ENCODE data around the gene CCNG2. TPM values are rescaled to one million over a fixed set of nuclear protein-coding genes. Genes with fewer than 3 reads are reported as not detected.
A peak's percentile ranks its signal among the peaks of the same experiment; 100 is the strongest.

The CCNG2 gene
- total RNA-seq, 2 experiments from 2014 or later = 25.7 to 28.6 TPM

DNA sequence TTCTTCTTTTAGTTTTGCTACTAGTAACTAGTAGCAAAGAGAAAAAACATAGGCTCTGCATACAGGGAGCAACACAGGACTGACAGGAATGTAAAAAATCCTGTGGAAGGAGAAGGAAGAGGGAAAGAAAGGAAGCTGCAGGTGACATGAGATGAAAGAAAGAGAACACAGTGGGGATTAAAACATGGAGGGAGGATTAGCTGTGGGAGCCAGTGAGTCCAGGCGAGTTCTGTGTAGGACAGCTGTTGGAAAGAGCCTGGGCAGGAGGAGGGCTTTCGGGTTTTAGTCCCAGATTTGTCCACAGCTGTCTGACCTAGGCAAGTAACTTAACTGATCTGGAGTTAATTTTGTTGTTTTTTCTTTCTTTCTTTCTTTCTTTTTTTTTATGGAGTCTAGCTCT is 21.6 kb downstream of the CCNG2 start:
- intact Hi-C loops (cut with DNase I, micrococcal nuclease) = no loop called here
- no peaks in the 10 kb centered on the region for H3K27me3 Mint-ChIP-seq
- H3K27ac Mint-ChIP-seq = no peak overlapping the region
- ChIA-PET CTCF (interaction anchor here (0.9 to 1.3 kb wide), 2 partner anchors 25 to 32 kb away, joined by 3 to 4 read pairs; no protein-coding TSS in a partner anchor), POLR2A (no interaction called here)
- H3K9me3 Mint-ChIP-seq (ENCODE audit: low read depth) = no peaks in the 10 kb centered on the region
- H3K36me3 Mint-ChIP-seq (ENCODE audit: low read depth) = no peaks in the 10 kb centered on the region
- ATAC-seq (no peak), DNase-seq (no peak)
- H3K4me1 Mint-ChIP-seq = no peaks in the 10 kb centered on the region
- H3K4me3 Mint-ChIP-seq = no peak overlapping the region

DNA sequence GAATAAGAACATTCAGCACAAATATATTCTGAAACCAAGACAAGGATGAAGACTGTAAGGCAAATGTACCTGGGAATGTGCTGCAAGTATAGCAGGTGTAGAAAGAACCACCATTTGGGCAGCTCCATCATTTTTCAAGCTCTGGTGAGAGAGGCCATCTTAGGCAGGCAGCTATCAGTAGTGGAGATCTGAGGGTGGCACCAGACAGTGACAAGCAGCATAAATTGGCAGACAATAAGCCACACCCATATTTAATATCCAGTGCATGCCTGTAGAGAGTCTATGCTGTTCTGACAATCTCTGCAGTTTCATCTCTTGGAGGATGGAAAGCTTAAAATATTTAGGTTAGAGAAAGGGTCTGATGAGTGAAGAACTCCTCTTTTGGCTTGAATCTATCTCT is 22.5 kb downstream of the CCNG2 start:
- ATAC-seq (no peak), DNase-seq (no peak)
- Mint-ChIP-seq H3K4me3 (no peak overlapping the region), H3K4me1 (no peaks in the 10 kb centered on the region), H3K27me3 (no peaks in the 10 kb centered on the region), H3K36me3 (ENCODE audit: low read depth) (no peaks in the 10 kb centered on the region), H3K9me3 (ENCODE audit: low read depth) (no peaks in the 10 kb centered on the region), H3K27ac (no peak overlapping the region)
- POLR2A ChIA-PET = no interaction called here
- CTCF ChIA-PET = interaction anchor here (0.7 kb wide), 1 partner anchor 742 kb away, joined by 3 read pairs; no protein-coding TSS in a partner anchor
- intact Hi-C loops (cut with DNase I, micrococcal nuclease) = no loop called here

DNA sequence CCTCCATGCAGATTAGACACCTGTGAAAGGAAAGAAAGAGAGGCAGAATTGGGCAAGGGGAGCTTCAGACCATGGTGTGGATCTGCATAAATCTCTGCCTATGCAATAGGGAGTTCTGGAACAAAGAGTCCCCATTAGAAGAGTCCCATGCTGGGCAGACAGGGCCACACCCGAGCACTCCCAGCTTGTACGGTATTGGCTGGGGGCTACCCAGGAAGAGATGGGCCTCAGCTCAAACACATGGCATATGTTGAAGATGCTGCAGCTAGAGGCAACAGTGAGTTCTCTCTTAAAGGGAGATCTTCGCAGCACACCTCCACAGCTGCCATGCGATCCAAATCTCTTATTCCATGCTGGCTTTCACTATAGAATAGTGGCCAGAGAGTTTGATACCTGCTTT is 24.7 kb downstream of the CCNG2 start:
- H3K9me3 Mint-ChIP-seq (ENCODE audit: low read depth) = no peaks in the 10 kb centered on the region

DNA sequence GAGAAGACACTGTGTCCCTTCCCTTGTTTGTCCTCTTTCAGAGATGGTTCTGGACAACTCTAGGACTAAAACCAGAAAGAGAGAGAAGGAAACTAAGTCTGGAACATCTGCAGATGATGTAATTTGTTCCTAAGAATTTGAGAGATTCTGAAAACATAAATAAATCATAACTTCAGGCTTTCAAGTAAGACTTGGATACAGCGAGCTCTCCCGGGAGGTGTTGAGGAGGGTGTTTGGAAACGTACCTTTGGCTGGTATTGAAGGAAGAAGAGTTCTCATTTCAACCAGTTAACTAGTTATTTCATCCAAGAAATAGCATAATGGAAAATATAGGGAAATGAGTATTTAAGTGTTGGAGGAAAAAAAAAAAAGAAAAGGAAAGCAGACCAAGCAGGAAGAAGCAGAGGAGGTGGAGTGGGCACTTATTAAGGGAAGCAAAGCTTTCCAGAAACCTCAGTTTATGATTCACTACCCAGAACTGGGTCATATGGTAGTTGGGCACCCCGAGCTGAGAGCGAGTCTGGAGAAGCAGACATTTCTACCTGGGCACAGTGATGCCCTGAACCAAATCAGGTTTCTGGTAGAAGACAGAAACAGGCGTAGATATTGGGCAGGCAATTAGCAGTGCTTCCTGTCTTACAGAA is 26.9 kb downstream of the CCNG2 start:
- POLR2A ChIA-PET = no interaction called here
- CTCF ChIA-PET = no interaction called here
- Mint-ChIP-seq H3K27ac (no peak overlapping the region), H3K36me3 (ENCODE audit: low read depth) (no peaks in the 10 kb centered on the region), H3K27me3 (no peaks in the 10 kb centered on the region), H3K4me1 (no peaks in the 10 kb centered on the region), H3K4me3 (no peak overlapping the region), H3K9me3 (ENCODE audit: low read depth) (no peaks in the 10 kb centered on the region)
- intact Hi-C loops (cut with DNase I, micrococcal nuclease) = no loop called here
- no peak for DNase-seq
- no peak for ATAC-seq

More for the DNA sequence above, 24.7 kb downstream of the CCNG2 start:
- DNase-seq (no peak), ATAC-seq (no peak)
- no peaks in the 10 kb centered on the region for H3K36me3 Mint-ChIP-seq (ENCODE audit: low read depth)
- H3K27ac Mint-ChIP-seq = no peak overlapping the region
- no peaks in the 10 kb centered on the region for H3K27me3 Mint-ChIP-seq
- H3K4me3 Mint-ChIP-seq = no peak overlapping the region
- intact Hi-C loops (cut with DNase I, micrococcal nuclease) = no loop called here
- no peaks in the 10 kb centered on the region for H3K4me1 Mint-ChIP-seq
- CTCF ChIA-PET = interaction anchor here (0.7 kb wide), 1 partner anchor 295 kb away, joined by 3 read pairs; no protein-coding TSS in a partner anchor
- POLR2A ChIA-PET = no interaction called here

DNA sequence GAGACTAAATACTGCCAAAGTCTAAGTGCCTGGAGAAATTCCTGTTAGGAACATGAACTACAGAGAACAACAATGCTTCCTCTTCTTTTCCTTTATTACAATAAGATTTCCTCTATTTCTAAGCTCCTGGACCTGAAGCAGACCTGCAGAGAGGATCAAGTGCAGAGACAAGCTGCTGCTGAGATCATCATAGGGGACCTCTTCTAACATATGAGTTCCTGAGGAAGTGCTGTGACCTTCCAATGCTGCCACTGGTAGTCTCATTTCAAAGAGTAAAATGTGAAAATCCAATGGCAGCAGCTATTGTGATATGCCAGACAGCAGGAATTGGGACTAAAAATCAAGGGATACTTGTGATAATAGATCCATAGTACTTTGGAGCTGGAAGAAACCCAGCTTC is 28.0 kb downstream of the CCNG2 start:
- ChIA-PET CTCF (interaction anchor here (0.6 to 1.6 kb wide), 3 partner anchors 16 to 208 kb away, joined by 3 to 4 read pairs (median 3); no protein-coding TSS in a partner anchor), POLR2A (no interaction called here)
- Mint-ChIP-seq H3K9me3 (ENCODE audit: low read depth) (no peaks in the 10 kb centered on the region), H3K36me3 (ENCODE audit: low read depth) (no peaks in the 10 kb centered on the region), H3K27me3 (no peaks in the 10 kb centered on the region), H3K4me3 (no peak overlapping the region), H3K4me1 (no peaks in the 10 kb centered on the region), H3K27ac (no peak overlapping the region)
- DNase-seq = no peak
- intact Hi-C loops (cut with DNase I, micrococcal nuclease) = no loop called here
- ATAC-seq = no peak

DNA sequence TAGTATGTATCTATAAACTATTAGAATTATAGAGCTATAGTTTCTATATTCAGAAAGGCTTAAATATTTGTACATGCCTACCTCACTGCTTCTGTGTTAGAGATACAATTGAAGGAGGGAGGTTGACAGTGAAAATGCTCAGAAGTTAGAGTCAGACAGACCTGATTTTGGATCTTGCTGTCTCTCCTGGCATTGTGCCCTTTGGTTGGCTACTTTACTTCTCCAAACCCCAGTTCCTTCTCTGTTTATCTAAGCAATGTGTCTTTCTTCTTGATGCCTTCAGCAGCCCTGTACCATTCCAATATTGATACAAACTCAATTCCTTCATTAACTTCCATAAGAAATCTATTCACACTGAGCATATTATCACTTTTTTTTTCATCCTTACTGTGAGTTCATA is 28.7 kb downstream of the CCNG2 start:
- no peak for DNase-seq
- Mint-ChIP-seq H3K27me3 (no peaks in the 10 kb centered on the region), H3K4me1 (no peaks in the 10 kb centered on the region), H3K4me3 (no peak overlapping the region), H3K27ac (no peak overlapping the region), H3K36me3 (ENCODE audit: low read depth) (no peaks in the 10 kb centered on the region), H3K9me3 (ENCODE audit: low read depth) (no peaks in the 10 kb centered on the region)
- ChIA-PET POLR2A (no interaction called here), CTCF (interaction anchor here (1.6 kb wide), 1 partner anchor 16 kb away, joined by 4 read pairs; no protein-coding TSS in a partner anchor)
- ATAC-seq = no peak
- intact Hi-C loops (cut with DNase I, micrococcal nuclease) = no loop called here

DNA sequence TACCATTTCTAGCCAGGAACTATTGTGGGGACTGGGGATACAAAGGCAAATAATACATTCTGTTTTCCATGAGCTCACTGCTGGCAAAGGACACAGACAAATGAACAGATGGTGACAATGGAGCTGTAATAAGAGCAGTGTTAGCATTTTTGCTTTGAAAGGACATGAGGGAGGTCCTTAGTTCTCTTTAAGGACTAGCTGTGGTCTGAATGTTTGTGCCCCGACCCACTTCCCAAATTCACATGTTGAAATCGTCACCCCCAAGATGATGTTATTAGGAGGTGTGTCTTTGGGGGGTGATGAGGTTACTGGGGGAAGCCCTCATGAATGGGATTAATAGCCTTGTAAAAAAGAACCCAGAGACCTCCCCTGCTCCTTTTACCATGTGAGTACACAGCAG is 30.3 kb downstream of the CCNG2 start:
- intact Hi-C loops (cut with DNase I, micrococcal nuclease) = no loop called here
- CTCF ChIA-PET = interaction anchor here (1.1 to 3.2 kb wide), 2 partner anchors 16 to 142 kb away, joined by 3 to 22 read pairs; no protein-coding TSS in a partner anchor
- H3K36me3 Mint-ChIP-seq (ENCODE audit: low read depth) = no peaks in the 10 kb centered on the region
- no peaks in the 10 kb centered on the region for H3K4me1 Mint-ChIP-seq
- H3K27me3 Mint-ChIP-seq = no peaks in the 10 kb centered on the region
- POLR2A ChIA-PET = interaction anchor here (0.7 kb wide), 1 partner anchor 421 kb away, joined by 3 read pairs; no protein-coding TSS in a partner anchor
- no peak overlapping the region for H3K27ac Mint-ChIP-seq
- ATAC-seq (no peak), DNase-seq (no peak)
- H3K4me3 Mint-ChIP-seq = no peak overlapping the region
- H3K9me3 Mint-ChIP-seq (ENCODE audit: low read depth) = no peaks in the 10 kb centered on the region

DNA sequence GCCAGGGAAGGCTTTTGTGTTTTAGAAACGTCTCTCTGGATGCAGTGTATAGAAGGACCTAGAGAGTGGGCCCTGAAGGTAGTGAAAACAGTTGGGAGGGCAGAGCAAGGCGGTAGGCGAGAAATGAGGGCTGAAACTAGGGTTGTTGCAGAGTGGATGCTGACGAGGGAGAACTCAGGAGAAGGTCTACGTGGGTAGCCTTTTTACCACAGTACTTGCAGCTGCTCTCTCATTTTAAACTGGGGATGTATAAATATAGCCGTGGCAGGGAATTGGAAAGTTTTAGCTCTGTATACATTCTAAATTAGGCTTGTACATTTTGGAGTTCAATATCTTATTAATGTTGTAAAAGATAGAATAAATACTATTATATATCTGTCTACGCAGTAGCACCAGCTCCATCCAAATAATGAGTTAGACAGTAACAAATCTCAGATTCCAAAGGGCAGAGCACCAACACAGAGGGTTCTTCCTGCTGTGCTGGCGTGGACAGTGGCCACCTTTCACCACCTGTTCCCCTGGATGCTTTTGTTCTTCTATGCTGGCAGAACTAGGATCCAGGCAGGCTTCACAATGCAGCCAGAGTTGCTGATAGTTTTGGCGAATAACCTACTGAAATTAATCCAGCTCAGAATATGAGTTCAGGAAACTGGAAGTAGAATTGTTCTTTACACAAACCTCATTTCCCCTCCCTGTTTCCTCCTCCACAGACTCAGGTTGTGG is 31.7 kb downstream of the CCNG2 start:
- POLR2A ChIA-PET = no interaction called here
- CTCF ChIA-PET = interaction anchor here (0.7 to 3.2 kb wide), 4 partner anchors 10 to 806 kb away, joined by 3 to 22 read pairs (median 4); no protein-coding TSS in a partner anchor
- no peak overlapping the region for H3K4me3 Mint-ChIP-seq
- intact Hi-C loops (cut with DNase I, micrococcal nuclease) = no loop called here
- DNase-seq (no peak), ATAC-seq (no peak)
- H3K36me3 Mint-ChIP-seq (ENCODE audit: low read depth) = no peaks in the 10 kb centered on the region
- H3K9me3 Mint-ChIP-seq (ENCODE audit: low read depth) = no peaks in the 10 kb centered on the region
- no peak overlapping the region for H3K27ac Mint-ChIP-seq
- H3K27me3 Mint-ChIP-seq = no peaks in the 10 kb centered on the region
- H3K4me1 Mint-ChIP-seq = peaks cover 8% of the 10 kb centered on the region

DNA sequence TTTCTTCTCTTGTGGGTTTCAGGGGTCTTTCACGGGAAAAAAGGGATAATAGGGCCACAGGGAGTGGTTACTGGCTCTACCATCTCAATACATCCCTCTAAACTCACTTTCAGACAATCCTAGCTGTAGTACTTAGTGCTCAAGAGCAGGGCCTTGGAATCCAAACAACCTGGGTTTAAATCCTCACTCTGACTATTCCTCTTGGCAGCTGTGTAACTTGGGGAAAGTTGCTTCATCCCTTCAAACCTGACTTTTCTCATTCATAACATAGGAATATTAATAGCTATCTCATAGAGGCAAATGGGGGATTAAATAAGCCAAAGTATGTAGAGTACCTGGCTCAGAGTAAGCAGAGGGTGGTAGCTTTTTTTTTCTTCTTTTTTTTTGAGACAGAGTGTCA is 32.4 kb downstream of the CCNG2 start:
- no peaks in the 10 kb centered on the region for H3K36me3 Mint-ChIP-seq (ENCODE audit: low read depth)
- H3K4me3 Mint-ChIP-seq = no peak overlapping the region
- ChIA-PET POLR2A (no interaction called here), CTCF (interaction anchor here (0.6 to 3.2 kb wide), 6 partner anchors 9 to 806 kb away, joined by 3 to 22 read pairs (median 4); no protein-coding TSS in a partner anchor)
- H3K27me3 Mint-ChIP-seq = no peaks in the 10 kb centered on the region
- intact Hi-C loops (cut with DNase I, micrococcal nuclease) = no loop called here
- H3K4me1 Mint-ChIP-seq = peaks cover 14% of the 10 kb centered on the region
- ATAC-seq = no peak
- no peak overlapping the region for H3K27ac Mint-ChIP-seq
- DNase-seq = no peak
- H3K9me3 Mint-ChIP-seq (ENCODE audit: low read depth) = no peaks in the 10 kb centered on the region

DNA sequence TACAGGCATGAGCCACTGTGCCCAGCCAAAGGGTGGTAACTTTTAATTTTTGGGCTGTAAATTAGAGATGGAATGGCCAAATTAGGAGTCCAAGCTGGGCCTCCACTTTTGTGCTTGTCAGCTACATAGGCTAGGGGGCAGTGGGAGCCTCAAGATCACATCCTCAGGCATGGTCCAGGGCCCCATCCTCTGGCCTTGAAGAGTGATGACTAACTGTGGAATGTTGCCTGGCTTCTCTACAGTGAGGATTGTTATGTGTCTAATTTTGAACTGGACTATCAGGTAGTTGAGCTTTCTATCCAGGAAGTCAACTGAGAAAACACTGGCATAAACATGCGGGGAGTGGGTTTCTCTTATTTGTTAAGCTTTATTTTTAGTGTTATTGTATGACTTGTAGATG is 33.0 kb downstream of the CCNG2 start:
- CTCF ChIA-PET = interaction anchor here (0.6 to 3.2 kb wide), 3 partner anchors 13 to 377 kb away, joined by 3 to 22 read pairs (median 4); no protein-coding TSS in a partner anchor
- no peaks in the 10 kb centered on the region for H3K36me3 Mint-ChIP-seq (ENCODE audit: low read depth)
- H3K9me3 Mint-ChIP-seq (ENCODE audit: low read depth) = no peaks in the 10 kb centered on the region
- H3K4me1 Mint-ChIP-seq = peaks cover 19% of the 10 kb centered on the region
- ATAC-seq (no peak), DNase-seq (no peak)
- no peak overlapping the region for H3K4me3 Mint-ChIP-seq
- intact Hi-C loops (cut with DNase I, micrococcal nuclease) = loop anchor here in 1 of 2 experiments (10.0 kb wide), 1 partner anchor 115 kb away; the partner anchor contains the start of gene CCNI
- H3K27me3 Mint-ChIP-seq = no peaks in the 10 kb centered on the region
- no peak overlapping the region for H3K27ac Mint-ChIP-seq
- POLR2A ChIA-PET = no interaction called here

DNA sequence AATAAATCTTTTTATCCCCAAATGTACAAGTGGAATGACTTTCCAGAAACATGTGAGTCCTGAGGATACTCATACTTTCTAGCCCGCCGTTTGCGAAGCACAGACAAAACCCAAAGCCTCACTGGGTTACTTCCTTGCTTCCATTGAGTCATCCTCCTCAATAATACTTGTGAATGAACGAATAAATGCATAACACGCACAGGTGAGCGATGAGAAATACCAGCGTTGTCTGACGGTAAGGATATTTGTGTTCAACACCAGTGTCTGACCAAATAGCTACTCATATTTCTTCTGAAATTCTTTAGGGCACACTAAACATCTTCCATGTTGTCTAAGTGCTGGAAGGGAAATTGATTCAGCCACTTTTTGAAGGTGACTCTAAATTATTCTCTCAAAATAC is 36.0 kb downstream of the CCNG2 start:
- no peaks in the 10 kb centered on the region for H3K9me3 Mint-ChIP-seq (ENCODE audit: low read depth)
- H3K36me3 Mint-ChIP-seq (ENCODE audit: low read depth) = no peaks in the 10 kb centered on the region
- no peak overlapping the region for H3K27ac Mint-ChIP-seq
- no peak for DNase-seq
- H3K4me3 Mint-ChIP-seq = peak overlapping the region; percentile 60
- CTCF ChIA-PET = interaction anchor here (0.7 to 2.8 kb wide), 4 partner anchors 11 to 97 kb away, joined by 3 to 34 read pairs (median 4); no protein-coding TSS in a partner anchor
- H3K4me1 Mint-ChIP-seq = peaks cover 25% of the 10 kb centered on the region
- ATAC-seq = no peak
- intact Hi-C loops (cut with DNase I, micrococcal nuclease) = loop anchor here (1.0 to 10.0 kb wide), 3 partner anchors 34 to 118 kb away; partner anchors contain the start of genes CCNG2 (in 1 of the 2) and CCNI (in 1 of the 2)
- POLR2A ChIA-PET = interaction anchor here (0.6 to 1.0 kb wide), 3 partner anchors 12 to 58 kb away, joined by 3 to 5 read pairs (median 3); no protein-coding TSS in a partner anchor
- H3K27me3 Mint-ChIP-seq = no peaks in the 10 kb centered on the region

All from activated CD4-positive, alpha-beta T cell treated with anti-CD3 and anti-CD28 coated beads for 36 hours (primary cell).